ENCODE results near the gene MAFG. TPM values are rescaled to one million over a fixed set of nuclear protein-coding genes. Genes with fewer than 3 reads are reported as not detected.
A peak's percentile ranks its signal among the peaks of the same experiment; 100 is the strongest.

Gene MAFG
- total RNA-seq, 1 experiment from 2014 or later = 31.4 TPM

DNA sequence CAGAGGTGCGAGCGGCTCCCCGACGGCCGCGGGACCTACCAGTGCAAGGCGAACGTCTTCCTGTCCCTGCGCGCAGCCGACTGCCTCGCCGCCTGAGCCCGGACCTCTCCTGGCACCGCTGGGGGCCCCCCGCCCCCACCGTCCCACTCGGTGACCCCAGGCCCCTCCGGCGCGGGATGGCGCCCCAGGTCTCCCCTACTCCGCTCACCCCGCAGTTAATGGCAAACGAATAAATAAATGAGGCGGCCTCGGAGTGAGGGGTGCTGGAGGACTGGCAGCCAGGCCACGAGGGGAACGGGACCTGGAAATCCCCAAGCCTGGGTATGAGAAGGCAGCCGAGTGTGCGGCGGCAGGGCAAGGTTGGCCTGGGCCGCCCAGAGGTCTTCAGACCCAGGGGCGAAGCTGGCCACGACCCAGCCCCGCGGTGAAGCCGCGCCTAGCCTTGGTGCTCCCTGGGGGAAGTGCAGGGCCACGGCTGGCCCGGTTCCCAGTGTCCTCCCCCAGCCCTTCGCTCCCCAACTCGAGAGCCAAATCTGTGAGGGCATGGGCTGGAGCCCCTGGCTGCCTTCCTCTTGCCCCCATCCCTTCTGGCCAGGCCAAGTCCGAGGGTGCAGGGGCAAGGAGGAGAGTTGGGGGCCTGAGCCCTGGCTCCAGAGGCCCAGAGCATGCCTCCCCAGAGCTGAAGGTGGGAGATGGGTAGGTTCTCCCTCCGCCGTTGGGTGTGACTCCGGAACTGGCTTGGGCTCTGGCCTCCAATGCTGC is 24.7 kb downstream of the MAFG start:
- Histone ChIP-seq H3K18ac (ENCODE audit: insufficient read length, low read depth, low read length) (no peak overlapping the region), H3K23ac (ENCODE audit: insufficient read length, low read depth, low read length) (no peak overlapping the region), H2BK120ac (ENCODE audit: low read depth, low read length, poor library complexity, severe bottlenecking) (no peak overlapping the region), H3K9ac (ENCODE audit: extremely low read depth, insufficient read length, low read length) (no peak overlapping the region), H4K20me1 (ENCODE audit: control insufficient read depth, insufficient read depth, insufficient read length) (no peaks in the 10 kb centered on the region), H3K14ac (ENCODE audit: insufficient read depth, low read length) (peak overlapping the region; percentile 51; the same call in 1 of the 2 replicates), H3K23me2 (ENCODE audit: insufficient read length, low read depth, low read length, poor library complexity, severe bottlenecking) (peaks cover 11% of the 10 kb centered on the region), H3K4ac (ENCODE audit: low read depth, low read length) (no peak overlapping the region), H2AK5ac (ENCODE audit: insufficient read length, low read length) (no peak overlapping the region), H2BK15ac (ENCODE audit: low read depth, low read length) (no peak overlapping the region), H4K5ac (ENCODE audit: insufficient read length, low read depth, low read length) (no peak overlapping the region), H4K91ac (ENCODE audit: insufficient read length, low read depth, low read length) (no peak overlapping the region), H2BK20ac (ENCODE audit: low read depth, low read length, poor library complexity, severe bottlenecking) (no peak overlapping the region), H3K79me2 (ENCODE audit: insufficient read depth, low read length) (no peaks in the 10 kb centered on the region), H3K56ac (ENCODE audit: insufficient read length, low read depth, low read length) (no peak overlapping the region), H3K4me2 (ENCODE audit: insufficient read depth, insufficient read length, low read length) (peak overlapping the region; percentile 31), H3K4me1 (ENCODE audit: insufficient read depth, low read length) (no peaks in the 10 kb centered on the region), H4K8ac (replicated peaks; ENCODE audit: insufficient read length, low read depth, low read length) (no peak overlapping the region), H2BK12ac (ENCODE audit: insufficient read length, low read depth, low read length) (no peak overlapping the region), H2AFZ (ENCODE audit: low read length) (no peak overlapping the region), H3T11ph (ENCODE audit: low read length) (no peak overlapping the region), H3K9me3 (ENCODE audit: control insufficient read depth, low read depth, low read length) (no peaks in the 10 kb centered on the region), H3K27me3 (ENCODE audit: insufficient read depth, low read length) (no peaks in the 10 kb centered on the region; the same call in 1 of the 2 replicates), H3K27ac (ENCODE audit: insufficient read length, low read depth, low read length) (no peak overlapping the region), H2BK5ac (ENCODE audit: insufficient read length, low read length) (no peak overlapping the region), H3K79me1 (ENCODE audit: insufficient read depth, low read depth, low read length, poor library complexity, severe bottlenecking) (no peaks in the 10 kb centered on the region)
- Mint-ChIP-seq H3K4me1 (peaks cover 0 to 3% of the 10 kb centered on the region in 2 experiments; a peak in 2 of 4 replicates), H3K36me3 (ENCODE audit: insufficient read depth in 1 of 3, low read depth in 3 of 3) (peaks cover 6 to 27% (median 16%) of the 10 kb centered on the region in 3 experiments; a peak in 6 of 7 replicates), H3K27me3 (ENCODE audit: low read depth) (peaks cover 11% of the 10 kb centered on the region), H3K4me3 (peak overlapping the region; percentile 27 to 60; a peak in 2 of 5 replicates), H3K27ac (no peak overlapping the region), H3K9me3 (no peaks in the 10 kb centered on the region)
- TF ChIP-seq, protein P1, sequence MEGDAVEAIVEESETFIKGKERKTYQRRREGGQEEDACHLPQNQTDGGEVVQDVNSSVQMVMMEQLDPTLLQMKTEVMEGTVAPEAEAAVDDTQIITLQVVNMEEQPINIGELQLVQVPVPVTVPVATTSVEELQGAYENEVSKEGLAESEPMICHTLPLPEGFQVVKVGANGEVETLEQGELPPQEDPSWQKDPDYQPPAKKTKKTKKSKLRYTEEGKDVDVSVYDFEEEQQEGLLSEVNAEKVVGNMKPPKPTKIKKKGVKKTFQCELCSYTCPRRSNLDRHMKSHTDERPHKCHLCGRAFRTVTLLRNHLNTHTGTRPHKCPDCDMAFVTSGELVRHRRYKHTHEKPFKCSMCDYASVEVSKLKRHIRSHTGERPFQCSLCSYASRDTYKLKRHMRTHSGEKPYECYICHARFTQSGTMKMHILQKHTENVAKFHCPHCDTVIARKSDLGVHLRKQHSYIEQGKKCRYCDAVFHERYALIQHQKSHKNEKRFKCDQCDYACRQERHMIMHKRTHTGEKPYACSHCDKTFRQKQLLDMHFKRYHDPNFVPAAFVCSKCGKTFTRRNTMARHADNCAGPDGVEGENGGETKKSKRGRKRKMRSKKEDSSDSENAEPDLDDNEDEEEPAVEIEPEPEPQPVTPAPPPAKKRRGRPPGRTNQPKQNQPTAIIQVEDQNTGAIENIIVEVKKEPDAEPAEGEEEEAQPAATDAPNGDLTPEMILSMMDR (conservative IDR thresholded peaks at IDR 0.05) = no peak
- DNase-seq = peak; percentile 72
- WGBS (ENCODE audit: extremely low coverage, insufficient read length, low lambda C conversion rate) = no CpG with 5 or more reads among the region's 47 CpGs

All from H9 (cell line).